EH (cell line): Measurements from ENCODE around the gene DOK5.

Experiments
- DNase-seq: peaks from one replicate; pipeline ENCODE4 v3.0.0-alpha.2; 2015; ENCODE audit warnings: low read depth

DOK5 gene

GRCh38 chr20:54649511-54649962 lies 174.1 kb downstream of the DOK5 start:
- peak; percentile 66 for DNase-seq

- peak; percentile 1 for DNase-seq
Measured at GRCh38 chr20:54650052-54650719, 174.8 kb downstream of the DOK5 start.

GRCh38 chr20:54651252-54651651 lies 175.9 kb downstream of the DOK5 start:
- no peak for DNase-seq

GRCh38 chr20:54654450-54654849 lies 179.1 kb downstream of the DOK5 start:
- DNase-seq, result no peak

- DNase-seq, result no peak
Measured at GRCh38 chr20:54657268-54657826, 182.0 kb downstream of the DOK5 start.

GRCh38 chr20:54658525-54658924 lies 183.1 kb downstream of the DOK5 start:
- DNase-seq, result no peak

GRCh38 chr20:54661265-54661664 lies 185.9 kb downstream of the DOK5 start:
- DNase-seq, result no peak

GRCh38 chr20:54661880-54662465 lies 186.6 kb downstream of the DOK5 start:
- no peak for DNase-seq

GRCh38 chr20:54665812-54666211 lies 190.4 kb downstream of the DOK5 start:
- no peak for DNase-seq

GRCh38 chr20:54668271-54669039 lies 193.1 kb downstream of the DOK5 start:
- peak; percentile 16 for DNase-seq

GRCh38 chr20:54669040-54669363 lies 193.6 kb downstream of the DOK5 start:
- no peak for DNase-seq

GRCh38 chr20:54678253-54678652 lies 202.9 kb downstream of the DOK5 start:
- no peak for DNase-seq

GRCh38 chr20:54680439-54680838 lies 205.0 kb downstream of the DOK5 start:
- DNase-seq, result no peak

GRCh38 chr20:54680872-54681619 lies 205.7 kb downstream of the DOK5 start:
- DNase-seq, result peak; percentile 39

- no peak for DNase-seq
Measured at GRCh38 chr20:54681869-54682268, 206.5 kb downstream of the DOK5 start.

- no peak for DNase-seq
Measured at GRCh38 chr20:54688476-54688875, 213.1 kb downstream of the DOK5 start.

GRCh38 chr20:54690323-54690722 lies 214.9 kb downstream of the DOK5 start:
- no peak for DNase-seq

GRCh38 chr20:54691327-54691726 lies 215.9 kb downstream of the DOK5 start:
- no peak for DNase-seq

- no peak for DNase-seq
Measured at GRCh38 chr20:54692168-54692887, 216.9 kb downstream of the DOK5 start.

- DNase-seq, result no peak
Measured at GRCh38 chr20:54694516-54694915, 219.1 kb downstream of the DOK5 start.

- no peak for DNase-seq
Measured at GRCh38 chr20:54698373-54698772, 223.0 kb downstream of the DOK5 start.
